K562 (cell line): Measurements from ENCODE around the gene SULT2B1.

ENCODE experiments used
- BCOR ChIP-seq: fragments of 450-650 bp; IDR thresholded peaks from 2 replicates; pipeline ENCODE4 v1.6.1; 2016
- COPS2 ChIP-seq: fragments of 450-650 bp; conservative IDR thresholded peaks from 2 replicates; pipeline ENCODE4 v1.6.1; 2016; ENCODE audit warnings: mild to moderate bottlenecking, moderate library complexity
- EZH2 ChIP-seq: IDR thresholded peaks from 2 replicates; pipeline ENCODE4 v1.6.1; 2012; ENCODE audit warnings: low read depth, mild to moderate bottlenecking, inconsistent platforms, low read length, borderline replicate concordance
- GTF2F1 ChIP-seq: IDR thresholded peaks from 2 replicates; pipeline ENCODE4 v1.6.1; 2011; ENCODE audit warnings: low read depth, low read length, improper control_type of control experiment
- POLR2AphosphoS2 ChIP-seq: IDR thresholded peaks from 2 replicates; pipeline ENCODE4 v1.6.1; 2012; ENCODE audit warnings: low read length, improper control_type of control experiment
- POLR2AphosphoS5 ChIP-seq: IDR thresholded peaks from 2 replicates; pipeline ENCODE4 v1.6.1; 2011; ENCODE audit warnings: mild to moderate bottlenecking, low read depth, low read length, moderate library complexity; ENCODE audit not compliant: control insufficient read depth, insufficient read depth
- SOX6 ChIP-seq: fragments of 450-650 bp; IDR thresholded peaks from 2 replicates; pipeline ENCODE4 v1.6.1; 2014; ENCODE audit warnings: mild to moderate bottlenecking
- ZNF24 ChIP-seq: fragments of 450-650 bp; IDR thresholded peaks from 2 replicates; pipeline ENCODE4 v1.6.1; 2016
- ZNF766 ChIP-seq: fragments of 200-800 bp; sonication (Bioruptor generic); conservative IDR thresholded peaks from 2 replicates; pipeline ENCODE4 v1.6.1; 2016; ENCODE audit warnings: missing genetic modification characterization, missing compliant biosample characterization
- TF ChIP-seq, protein P1 (sequence below): sonication (generic); formaldehyde crosslinking; IDR thresholded peaks from 2 replicates; pipeline ENCODE4 v1.8.1; 2023; ENCODE audit warnings: mild to moderate bottlenecking, missing genetic modification reagents, moderate library complexity
- TF ChIP-seq, protein P2 (sequence below): fragments of 250-450 bp; sonication (Bioruptor Pico); IDR thresholded peaks from 2 replicates; pipeline ENCODE4 v1.4.0; 2020; ENCODE audit warnings: borderline replicate concordance

DNA sequence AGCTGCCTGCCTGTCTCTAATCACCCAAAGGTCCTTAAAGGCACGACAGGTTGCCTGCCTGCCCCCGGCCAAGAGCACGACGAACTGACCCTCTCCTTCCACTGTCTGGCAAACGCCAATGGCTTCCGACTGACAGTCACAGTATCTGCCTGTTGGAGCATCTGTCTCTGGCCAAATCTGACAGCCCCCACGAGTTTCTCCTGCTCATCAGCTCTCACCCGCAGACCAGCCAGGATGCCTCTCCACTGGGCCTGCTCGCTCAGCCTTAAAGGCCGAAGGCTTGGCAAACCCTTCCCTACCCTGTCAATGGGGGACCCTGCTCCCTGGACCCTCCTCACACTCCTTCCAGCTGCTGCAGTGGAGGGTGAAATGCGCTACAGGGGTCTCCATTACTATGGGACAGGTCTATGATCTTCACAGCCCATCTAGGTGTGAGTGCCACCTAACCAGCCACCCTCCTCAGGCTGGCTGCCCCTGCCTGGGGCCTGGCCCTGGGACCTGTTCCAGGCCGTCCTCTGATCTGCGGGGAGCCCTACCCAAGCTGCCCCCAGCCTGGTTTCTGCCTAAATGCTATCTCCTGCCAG, 62.0 kb downstream of the SULT2B1 start:
- TF ChIP-seq ZNF24 (no peak), SOX6 (no peak), ZNF766 (CRISPR knock-in tag) (no peak), BCOR (no peak), POLR2AphosphoS5 (no peak), COPS2 (no peak), GTF2F1 (no peak), EZH2 (no peak), POLR2AphosphoS2 (no peak)
- TF ChIP-seq, protein P1, sequence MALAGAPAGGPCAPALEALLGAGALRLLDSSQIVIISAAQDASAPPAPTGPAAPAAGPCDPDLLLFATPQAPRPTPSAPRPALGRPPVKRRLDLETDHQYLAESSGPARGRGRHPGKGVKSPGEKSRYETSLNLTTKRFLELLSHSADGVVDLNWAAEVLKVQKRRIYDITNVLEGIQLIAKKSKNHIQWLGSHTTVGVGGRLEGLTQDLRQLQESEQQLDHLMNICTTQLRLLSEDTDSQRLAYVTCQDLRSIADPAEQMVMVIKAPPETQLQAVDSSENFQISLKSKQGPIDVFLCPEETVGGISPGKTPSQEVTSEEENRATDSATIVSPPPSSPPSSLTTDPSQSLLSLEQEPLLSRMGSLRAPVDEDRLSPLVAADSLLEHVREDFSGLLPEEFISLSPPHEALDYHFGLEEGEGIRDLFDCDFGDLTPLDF: no peak
- TF ChIP-seq, protein P2, sequence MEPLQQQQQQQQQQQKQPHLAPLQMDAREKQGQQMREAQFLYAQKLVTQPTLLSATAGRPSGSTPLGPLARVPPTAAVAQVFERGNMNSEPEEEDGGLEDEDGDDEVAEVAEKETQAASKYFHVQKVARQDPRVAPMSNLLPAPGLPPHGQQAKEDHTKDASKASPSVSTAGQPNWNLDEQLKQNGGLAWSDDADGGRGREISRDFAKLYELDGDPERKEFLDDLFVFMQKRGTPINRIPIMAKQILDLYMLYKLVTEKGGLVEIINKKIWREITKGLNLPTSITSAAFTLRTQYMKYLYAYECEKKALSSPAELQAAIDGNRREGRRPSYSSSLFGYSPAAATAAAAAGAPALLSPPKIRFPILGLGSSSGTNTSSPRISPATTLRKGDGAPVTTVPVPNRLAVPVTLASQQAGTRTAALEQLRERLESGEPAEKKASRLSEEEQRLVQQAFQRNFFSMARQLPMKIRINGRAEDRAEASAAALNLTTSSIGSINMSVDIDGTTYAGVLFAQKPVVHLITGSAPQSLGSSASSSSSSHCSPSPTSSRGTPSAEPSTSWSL (CRISPR knock-in tag): no peak
